GM21717 (cell line): ENCODE data around the gene SLIT3.
"Not testable (repeated sequence)": the region's sequence is repeated elsewhere in the genome, so short reads cannot be mapped to it uniquely, and the experiment has no call there.

Source experiments
- ATAC-seq: cut with Tn5 transposase; IDR thresholded peaks from one replicate; pipeline ENCODE4 v1.9.1; 2021; ENCODE audit warnings: mild to moderate bottlenecking, moderate library complexity; ENCODE audit not compliant: unreplicated experiment

Gene SLIT3

GRCh38 chr5:168637793-168638192 lies 663.1 kb downstream of the SLIT3 start:
- no peak for ATAC-seq

DNA sequence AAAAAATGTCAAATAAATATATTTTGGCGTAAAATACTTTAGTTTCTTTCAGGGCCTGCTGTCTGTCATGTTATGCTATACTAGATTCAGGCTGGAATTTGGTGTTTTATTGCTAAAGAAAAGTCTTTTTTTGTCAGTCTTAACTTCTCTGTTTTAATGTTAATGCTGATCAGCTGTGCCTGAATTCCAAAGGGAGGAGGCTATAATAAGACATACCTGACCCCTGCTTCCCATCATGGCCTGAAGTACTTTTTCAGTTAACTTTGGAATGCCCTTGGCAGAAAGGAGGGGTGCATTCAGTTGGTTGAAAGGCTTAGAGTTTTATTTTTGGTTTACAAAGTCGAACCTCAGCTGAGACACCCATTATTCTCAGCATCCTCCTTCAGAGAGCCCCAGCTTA lies 663.7 kb downstream of the SLIT3 start:
- no peak for ATAC-seq

DNA sequence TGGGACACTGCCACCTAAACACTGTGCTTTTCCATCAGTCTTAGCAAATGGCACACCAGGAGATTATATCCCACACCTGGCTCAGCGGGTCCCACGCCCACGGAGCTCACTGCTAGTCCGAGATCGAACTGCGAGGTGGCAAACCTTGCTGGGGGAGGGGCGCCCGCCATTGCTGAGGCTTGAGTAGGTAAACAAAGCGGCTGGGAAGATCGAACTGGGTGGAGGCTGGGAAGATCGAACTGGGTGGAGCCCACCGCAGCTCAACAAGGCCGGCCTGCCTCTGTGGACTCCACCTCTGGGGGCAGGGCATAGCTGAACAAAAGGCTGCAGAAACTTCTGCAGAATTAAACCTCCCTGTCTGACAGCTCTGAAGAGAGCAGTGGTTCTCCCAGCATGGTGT lies 670.0 kb downstream of the SLIT3 start:
- not testable (repeated sequence) for ATAC-seq

DNA sequence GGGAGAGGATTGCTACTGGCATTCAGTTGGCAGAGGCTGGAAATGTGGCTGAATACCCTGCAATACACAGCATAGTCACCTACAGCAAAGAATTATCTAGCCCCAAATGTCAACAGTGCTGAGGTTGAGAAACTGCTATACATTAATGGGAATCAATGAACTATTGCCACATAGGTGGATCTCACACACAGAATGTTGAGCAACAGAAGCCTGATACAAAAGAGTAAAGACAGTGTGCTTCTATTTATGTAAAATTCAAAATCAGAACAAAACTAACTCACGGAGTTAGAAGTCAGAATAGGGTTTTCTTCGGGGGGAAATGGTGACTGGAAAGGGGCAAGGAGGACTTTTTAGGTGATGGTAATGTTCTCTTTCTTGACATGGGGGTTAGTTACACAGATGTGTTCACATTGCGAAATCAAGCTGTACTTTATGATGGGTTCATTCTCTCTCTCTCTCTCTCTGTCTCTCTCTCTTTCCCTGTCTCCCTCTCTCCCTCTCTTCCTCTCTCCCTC lies 676.0 kb downstream of the SLIT3 start:
- no peak for ATAC-seq

DNA sequence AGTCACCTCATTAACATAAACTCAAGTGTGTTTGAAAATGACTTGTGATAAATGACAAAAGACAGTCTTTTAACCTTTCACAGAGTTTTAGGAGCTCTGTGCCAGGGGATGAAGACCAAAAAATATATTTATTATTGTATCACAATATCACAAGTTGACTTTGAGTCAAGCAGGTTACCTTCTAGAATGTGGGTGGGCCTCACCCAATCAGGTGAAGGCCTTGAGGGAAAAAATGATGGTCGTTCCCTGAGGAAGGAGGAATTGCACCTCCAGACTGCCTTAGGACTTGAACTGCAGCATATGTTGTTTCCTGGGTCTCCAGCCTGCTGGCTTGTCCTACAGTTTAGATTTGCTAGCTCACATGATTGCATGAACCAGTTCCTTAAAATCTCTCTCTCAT lies 680.1 kb downstream of the SLIT3 start:
- ATAC-seq, result no peak

GRCh38 chr5:168614661-168615060 lies 686.3 kb downstream of the SLIT3 start:
- ATAC-seq, result no peak

- no peak for ATAC-seq
Observed at GRCh38 chr5:168613996-168614395, 686.9 kb downstream of the SLIT3 start.

- no peak for ATAC-seq
Observed at GRCh38 chr5:168613396-168613795, 687.5 kb downstream of the SLIT3 start.

- ATAC-seq, result no peak
Observed at GRCh38 chr5:168612996-168613395, 687.9 kb downstream of the SLIT3 start.

DNA sequence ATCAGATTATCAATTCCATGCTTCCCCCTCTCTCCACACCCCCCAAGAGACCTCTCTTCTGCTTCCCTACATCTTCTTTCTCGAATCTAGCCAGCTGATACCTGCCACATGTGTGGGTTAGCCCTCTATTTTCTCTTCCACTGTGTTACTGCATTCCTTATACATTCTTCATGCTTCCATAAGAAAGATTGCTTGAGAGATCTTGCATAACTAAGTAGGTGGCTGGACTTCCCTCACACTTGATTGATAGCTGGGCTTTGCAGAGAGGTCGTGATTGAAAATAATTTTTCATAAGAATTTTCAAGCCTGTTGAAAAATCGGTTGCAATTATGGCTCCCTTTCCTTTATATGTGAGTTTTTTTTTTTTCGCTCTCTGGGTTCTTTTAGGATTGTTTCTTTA lies 688.8 kb downstream of the SLIT3 start:
- ATAC-seq, result no peak
